H9 (cell line): ENCODE results near the gene PPP1R26. TPM values are rescaled to one million over a fixed set of nuclear protein-coding genes. Genes with fewer than 3 reads are reported as not detected.

ENCODE experiments used
- DNase-seq: peaks from one replicate; pipeline ENCODE4 v3.0.0-alpha.2; 2017
- H2AFZ ChIP-seq: one replicate; pipeline ENCODE4 v1.6.1; 2013; ENCODE audit warnings: mild to moderate bottlenecking, low read length, control low read depth, moderate library complexity
- H2AK5ac ChIP-seq: 2 replicates; pipeline ENCODE4 v1.6.1; 2013; ENCODE audit warnings: low read length, control low read depth, mixed read lengths; ENCODE audit not compliant: insufficient read length
- H2BK120ac ChIP-seq: one replicate; pipeline ENCODE4 v1.6.1; 2013; ENCODE audit warnings: low read depth, mild to moderate bottlenecking, low read length, control low read depth, inconsistent platforms; ENCODE audit not compliant: poor library complexity, severe bottlenecking
- H2BK12ac ChIP-seq: 2 replicates; pipeline ENCODE4 v1.6.1; 2013; ENCODE audit warnings: low read length, control low read depth, mixed read lengths, low read depth; ENCODE audit not compliant: insufficient read length
- H2BK15ac ChIP-seq: 2 replicates; pipeline ENCODE4 v1.6.1; 2013; ENCODE audit warnings: low read depth, low read length, control low read depth
- H2BK20ac ChIP-seq: one replicate; pipeline ENCODE4 v1.6.1; 2013; ENCODE audit warnings: low read depth, mild to moderate bottlenecking, low read length, control low read depth, inconsistent platforms; ENCODE audit not compliant: poor library complexity, severe bottlenecking
- H2BK5ac ChIP-seq: 2 replicates; pipeline ENCODE4 v1.6.1; 2013; ENCODE audit warnings: low read length, control low read depth, mixed read lengths; ENCODE audit not compliant: insufficient read length
- H3K14ac ChIP-seq: 2 replicates; pipeline ENCODE4 v1.6.1; 2013; ENCODE audit warnings: low read length, control low read depth; ENCODE audit not compliant: insufficient read depth
- H3K18ac ChIP-seq: 2 replicates; pipeline ENCODE4 v1.6.1; 2013; ENCODE audit warnings: low read depth, mild to moderate bottlenecking, mixed read lengths, low read length, control low read depth; ENCODE audit not compliant: insufficient read length
- H3K23ac ChIP-seq: 2 replicates; pipeline ENCODE4 v1.6.1; 2013; ENCODE audit warnings: low read length, control low read depth, mixed read lengths, low read depth; ENCODE audit not compliant: insufficient read length
- H3K23me2 ChIP-seq: 2 replicates; pipeline ENCODE4 v1.6.1; 2013; ENCODE audit warnings: low read depth, mild to moderate bottlenecking, mixed read lengths, low read length, control low read depth; ENCODE audit not compliant: insufficient read length, poor library complexity, severe bottlenecking
- H3K27ac ChIP-seq: 2 replicates; pipeline ENCODE4 v1.5.1; 2013; ENCODE audit warnings: low read length, control low read depth, mixed read lengths, low read depth; ENCODE audit not compliant: insufficient read length
- H3K27me3 ChIP-seq: 2 replicates; pipeline ENCODE4 v1.6.1; 2013; ENCODE audit warnings: low read length, control low read depth, inconsistent platforms; ENCODE audit not compliant: insufficient read depth
- H3K4ac ChIP-seq: 2 replicates; pipeline ENCODE4 v1.6.1; 2013; ENCODE audit warnings: low read depth, mild to moderate bottlenecking, control low read depth, inconsistent platforms, low read length, moderate library complexity
- H3K4me1 ChIP-seq: 2 replicates; pipeline ENCODE4 v1.6.1; 2013; ENCODE audit warnings: low read length, control low read depth, inconsistent platforms; ENCODE audit not compliant: insufficient read depth
- H3K4me2 ChIP-seq: 2 replicates; pipeline ENCODE4 v1.6.1; 2013; ENCODE audit warnings: low read length, control low read depth, mixed read lengths; ENCODE audit not compliant: insufficient read length, insufficient read depth
- H3K56ac ChIP-seq: 2 replicates; pipeline ENCODE4 v1.6.1; 2013; ENCODE audit warnings: low read depth, mild to moderate bottlenecking, mixed read lengths, low read length, control low read depth; ENCODE audit not compliant: insufficient read length
- H3K79me1 ChIP-seq: 2 replicates; pipeline ENCODE4 v1.6.1; 2013; ENCODE audit warnings: low read depth, mild to moderate bottlenecking, moderate library complexity, low read length, control low read depth, inconsistent platforms; ENCODE audit not compliant: insufficient read depth, poor library complexity, severe bottlenecking
- H3K79me2 ChIP-seq: 2 replicates; pipeline ENCODE4 v1.6.1; 2013; ENCODE audit warnings: low read length, control low read depth, inconsistent platforms; ENCODE audit not compliant: insufficient read depth
- H3K9ac ChIP-seq: 2 replicates; pipeline ENCODE4 v1.6.1; 2013; ENCODE audit warnings: low read length, control low read depth, mixed read lengths; ENCODE audit not compliant: insufficient read length; ENCODE audit errors: extremely low read depth
- H3K9me3 ChIP-seq: one replicate; pipeline ENCODE4 v1.6.1; 2013; ENCODE audit warnings: low read depth, low read length, inconsistent platforms; ENCODE audit not compliant: control insufficient read depth
- H3T11ph ChIP-seq: one replicate; pipeline ENCODE4 v1.6.1; 2013; ENCODE audit warnings: mild to moderate bottlenecking, low read length, control low read depth, inconsistent platforms
- H4K20me1 ChIP-seq: one replicate; pipeline ENCODE4 v1.6.1; 2013; ENCODE audit not compliant: control insufficient read depth, insufficient read length, insufficient read depth
- H4K5ac ChIP-seq: 2 replicates; pipeline ENCODE4 v1.6.1; 2013; ENCODE audit warnings: low read depth, mild to moderate bottlenecking, mixed read lengths, low read length, control low read depth; ENCODE audit not compliant: insufficient read length
- H4K8ac ChIP-seq: replicated peaks from 2 replicates; pipeline ENCODE4 v1.6.1; 2013; ENCODE audit warnings: low read length, control low read depth, mixed read lengths, low read depth; ENCODE audit not compliant: insufficient read length
- H4K91ac ChIP-seq: 2 replicates; pipeline ENCODE4 v1.6.1; 2013; ENCODE audit warnings: low read depth, mild to moderate bottlenecking, moderate library complexity, mixed read lengths, low read length, control low read depth; ENCODE audit not compliant: insufficient read length
- H3K27ac Mint-ChIP-seq, 3 experiments: 2 replicates in 2 of 3; 3 replicates in 1 of 3; pipeline ENCODE4 v1.8.0; 2020 to 2021; ENCODE audit warnings: mixed read lengths in 3 of 3, mild to moderate bottlenecking in 1 of 3, moderate library complexity in 1 of 3
- H3K27me3 Mint-ChIP-seq: 2 replicates; pipeline ENCODE4 v1.8.0; 2021; ENCODE audit warnings: low read depth, mild to moderate bottlenecking, moderate library complexity, mixed read lengths
- H3K36me3 Mint-ChIP-seq, 3 experiments: 2 replicates in 2 of 3; 3 replicates in 1 of 3; pipeline ENCODE4 v1.8.0; 2020 to 2021; ENCODE audit warnings: low read depth in 3 of 3, mixed read lengths in 3 of 3; ENCODE audit not compliant: insufficient read depth in 1 of 3
- H3K4me1 Mint-ChIP-seq, 2 experiments: 2 replicates each; pipeline ENCODE4 v1.8.0; 2020; ENCODE audit warnings: mixed read lengths in 2 of 2
- H3K4me3 Mint-ChIP-seq, 2 experiments: 2 replicates in 1 of 2; 3 replicates in 1 of 2; pipeline ENCODE4 v1.8.0; 2020 to 2021; ENCODE audit warnings: mild to moderate bottlenecking in 2 of 2, mixed read lengths in 2 of 2, moderate library complexity in 1 of 2
- H3K9me3 Mint-ChIP-seq, 2 experiments: 2 replicates in 1 of 2; 3 replicates in 1 of 2; pipeline ENCODE4 v1.8.0; 2020; ENCODE audit warnings: mild to moderate bottlenecking in 2 of 2, mixed read lengths in 2 of 2, moderate library complexity in 1 of 2
- WGBS: extraction: QIAGEN DNeasy Blood & Tissue Kit; methylation state at CpG from one replicate; pipeline ENCODE4 v1.1.7; 2013; ENCODE audit warnings: missing lambda C conversion rate, low lambda C conversion rate, mixed read lengths; ENCODE audit not compliant: insufficient read length; ENCODE audit errors: extremely low coverage; 5-methylcytosine and 5-hydroxymethylcytosine counted together
- total RNA-seq: library from RNA; stranded (reverse); gene quantifications from 2 replicates; pipeline ENCODE4 v1.2.1, GENCODE V29; 2021
- TF ChIP-seq, protein P1 (sequence below): fragments of 200-600 bp; sonication (generic); conservative IDR thresholded peaks from 3 replicates; pipeline ENCODE4 v1.8.0; 2021; ENCODE audit warnings: antibody characterized with exemption, mild to moderate bottlenecking

Gene PPP1R26
- total RNA-seq, 1 experiment from 2014 or later: 38.0 TPM

DNA sequence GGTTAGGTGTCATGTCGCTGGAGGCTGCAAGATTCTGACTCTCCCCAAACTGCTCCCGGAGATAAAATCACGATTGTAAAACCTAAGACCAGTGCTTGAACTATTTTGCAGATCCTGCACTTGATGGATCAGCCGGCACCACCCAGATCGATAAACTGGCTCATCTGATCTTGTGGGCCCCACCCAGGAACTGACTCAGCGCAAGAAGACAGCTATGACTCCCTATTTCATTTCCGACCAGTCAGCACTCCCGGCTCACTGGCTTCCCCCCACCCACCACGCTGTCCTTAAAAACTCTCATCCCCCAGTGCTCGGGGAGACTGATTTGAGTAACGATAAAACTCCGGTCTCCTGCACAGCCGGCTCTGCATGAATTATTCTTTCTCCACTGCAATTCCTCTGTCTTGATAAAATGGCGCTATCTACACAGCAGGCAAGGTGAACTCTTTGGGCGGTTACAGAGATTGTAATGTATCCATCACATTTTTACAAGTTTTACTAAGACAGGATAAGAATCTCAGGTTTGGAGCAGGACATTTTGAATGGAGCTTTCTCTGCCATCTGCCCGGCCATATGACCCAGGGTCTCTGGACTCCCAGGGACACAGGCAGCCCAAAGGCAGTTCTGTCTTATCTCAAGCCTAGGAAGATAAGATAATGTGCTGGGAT, 10.6 kb upstream of the PPP1R26 start:
- no peak overlapping the region for H2BK12ac ChIP-seq
- H2BK5ac ChIP-seq: no peak overlapping the region
- TF ChIP-seq, protein P1, sequence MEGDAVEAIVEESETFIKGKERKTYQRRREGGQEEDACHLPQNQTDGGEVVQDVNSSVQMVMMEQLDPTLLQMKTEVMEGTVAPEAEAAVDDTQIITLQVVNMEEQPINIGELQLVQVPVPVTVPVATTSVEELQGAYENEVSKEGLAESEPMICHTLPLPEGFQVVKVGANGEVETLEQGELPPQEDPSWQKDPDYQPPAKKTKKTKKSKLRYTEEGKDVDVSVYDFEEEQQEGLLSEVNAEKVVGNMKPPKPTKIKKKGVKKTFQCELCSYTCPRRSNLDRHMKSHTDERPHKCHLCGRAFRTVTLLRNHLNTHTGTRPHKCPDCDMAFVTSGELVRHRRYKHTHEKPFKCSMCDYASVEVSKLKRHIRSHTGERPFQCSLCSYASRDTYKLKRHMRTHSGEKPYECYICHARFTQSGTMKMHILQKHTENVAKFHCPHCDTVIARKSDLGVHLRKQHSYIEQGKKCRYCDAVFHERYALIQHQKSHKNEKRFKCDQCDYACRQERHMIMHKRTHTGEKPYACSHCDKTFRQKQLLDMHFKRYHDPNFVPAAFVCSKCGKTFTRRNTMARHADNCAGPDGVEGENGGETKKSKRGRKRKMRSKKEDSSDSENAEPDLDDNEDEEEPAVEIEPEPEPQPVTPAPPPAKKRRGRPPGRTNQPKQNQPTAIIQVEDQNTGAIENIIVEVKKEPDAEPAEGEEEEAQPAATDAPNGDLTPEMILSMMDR: no peak
- H3T11ph ChIP-seq: no peak overlapping the region
- no peak overlapping the region for H4K91ac ChIP-seq
- H3K4me1 ChIP-seq: peaks cover 5% of the 10 kb centered on the region; the same call in 1 of the 2 replicates
- no peak overlapping the region for H3K23ac ChIP-seq
- WGBS: no CpG with 5 or more reads among the region's 16 CpGs
- no peak overlapping the region for H3K56ac ChIP-seq
- no peak overlapping the region for H2AFZ ChIP-seq
- no peak overlapping the region for H2BK15ac ChIP-seq
- H2AK5ac ChIP-seq: no peak overlapping the region
- H3K9ac ChIP-seq: no peak overlapping the region
- no peak overlapping the region for H3K4ac ChIP-seq
- no peaks in the 10 kb centered on the region for H3K9me3 Mint-ChIP-seq
- no peak overlapping the region for H3K4me2 ChIP-seq
- no peaks in the 10 kb centered on the region for H3K79me2 ChIP-seq
- H3K36me3 Mint-ChIP-seq: peaks cover 0 to 4% (median 0%) of the 10 kb centered on the region in 3 experiments; a peak in 1 of 7 replicates
- no peak overlapping the region for H2BK120ac ChIP-seq
- H3K79me1 ChIP-seq: no peaks in the 10 kb centered on the region
- H4K5ac ChIP-seq: no peak overlapping the region
- H3K4me1 Mint-ChIP-seq: peaks cover 22 to 26% of the 10 kb centered on the region in 2 experiments
- H3K14ac ChIP-seq: no peak overlapping the region
- no peak overlapping the region for H3K27ac Mint-ChIP-seq
- H3K18ac ChIP-seq: no peak overlapping the region
- no peak for DNase-seq
- no peaks in the 10 kb centered on the region for H4K20me1 ChIP-seq
- no peak overlapping the region for H4K8ac ChIP-seq
- no peaks in the 10 kb centered on the region for H3K27me3 ChIP-seq
- H3K27me3 Mint-ChIP-seq: no peaks in the 10 kb centered on the region; the same call in none of the 2 replicates
- no peak overlapping the region for H2BK20ac ChIP-seq
- no peaks in the 10 kb centered on the region for H3K23me2 ChIP-seq
- H3K27ac ChIP-seq: no peak overlapping the region
- no peaks in the 10 kb centered on the region for H3K9me3 ChIP-seq
- H3K4me3 Mint-ChIP-seq: no peak overlapping the region
